Coronary artery (tissue), 2 donors: ENCODE data around the gene POLRMT.
A peak's percentile ranks its signal among the peaks of the same experiment; 100 is the strongest.
"Not testable (repeated sequence)": the region's sequence is repeated elsewhere in the genome, so short reads cannot be mapped to it uniquely, and the experiment has no call there.

ENCODE experiments used
- DNase-seq: peaks from one replicate; pipeline ENCODE4 v3.0.0-alpha.2; 2017; ENCODE audit warnings: low spot score
- H3K27ac ChIP-seq, 2 donors: fragments of 200-600 bp; sonication (generic); one replicate each; pipeline ENCODE4 v1.5.1; 2016 to 2019
- H3K4me3 ChIP-seq: fragments of 200-600 bp; sonication (generic); 2 replicates; pipeline ENCODE4 v1.5.1; 2016; ENCODE audit warnings: mild to moderate bottlenecking, moderate library complexity
- TF ChIP-seq, protein P1 (sequence below): fragments of 200-600 bp; sonication (generic); IDR thresholded peaks from one replicate; pipeline ENCODE4 v1.5.1; 2019; ENCODE audit warnings: antibody characterized with exemption

POLRMT gene

DNA sequence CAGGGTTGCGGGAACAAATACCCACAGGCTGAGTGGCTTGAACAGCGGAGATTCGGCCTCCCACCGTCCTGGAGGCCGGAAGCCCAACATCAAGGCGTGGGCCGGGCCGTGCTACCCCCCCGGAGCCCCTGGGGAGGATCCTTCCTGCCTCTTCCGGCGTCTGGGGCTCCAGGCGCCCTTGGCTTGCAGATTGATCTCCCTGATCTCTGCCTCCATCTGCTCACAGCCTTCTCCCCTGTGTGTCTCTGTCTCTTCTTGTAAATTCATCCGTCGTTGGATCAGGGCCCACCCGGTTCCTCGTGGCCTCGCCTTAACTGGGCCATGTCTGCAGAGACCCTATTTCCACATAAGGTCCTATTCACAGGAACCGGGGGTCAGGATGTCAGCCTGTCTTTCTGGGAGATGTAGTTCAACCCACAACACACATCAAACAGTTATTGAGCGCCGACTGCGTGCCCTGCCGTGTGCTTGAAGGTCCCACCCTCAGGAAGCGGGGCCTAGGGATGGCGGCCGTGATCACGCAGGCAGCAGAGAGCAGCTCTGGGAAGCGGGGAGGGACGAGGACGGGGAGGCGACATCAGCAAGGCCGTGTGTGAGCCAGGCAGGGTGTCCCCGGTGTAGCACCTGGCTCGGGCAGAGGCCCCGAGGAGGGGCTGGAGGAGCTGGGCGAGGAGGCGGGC lies 22.4 kb downstream of the POLRMT start:
- peak overlapping the region; percentile 48 for H3K4me3 ChIP-seq
- TF ChIP-seq, protein P1, sequence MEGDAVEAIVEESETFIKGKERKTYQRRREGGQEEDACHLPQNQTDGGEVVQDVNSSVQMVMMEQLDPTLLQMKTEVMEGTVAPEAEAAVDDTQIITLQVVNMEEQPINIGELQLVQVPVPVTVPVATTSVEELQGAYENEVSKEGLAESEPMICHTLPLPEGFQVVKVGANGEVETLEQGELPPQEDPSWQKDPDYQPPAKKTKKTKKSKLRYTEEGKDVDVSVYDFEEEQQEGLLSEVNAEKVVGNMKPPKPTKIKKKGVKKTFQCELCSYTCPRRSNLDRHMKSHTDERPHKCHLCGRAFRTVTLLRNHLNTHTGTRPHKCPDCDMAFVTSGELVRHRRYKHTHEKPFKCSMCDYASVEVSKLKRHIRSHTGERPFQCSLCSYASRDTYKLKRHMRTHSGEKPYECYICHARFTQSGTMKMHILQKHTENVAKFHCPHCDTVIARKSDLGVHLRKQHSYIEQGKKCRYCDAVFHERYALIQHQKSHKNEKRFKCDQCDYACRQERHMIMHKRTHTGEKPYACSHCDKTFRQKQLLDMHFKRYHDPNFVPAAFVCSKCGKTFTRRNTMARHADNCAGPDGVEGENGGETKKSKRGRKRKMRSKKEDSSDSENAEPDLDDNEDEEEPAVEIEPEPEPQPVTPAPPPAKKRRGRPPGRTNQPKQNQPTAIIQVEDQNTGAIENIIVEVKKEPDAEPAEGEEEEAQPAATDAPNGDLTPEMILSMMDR = no peak
- DNase-seq = no peak
- H3K27ac ChIP-seq = peak overlapping the region in 1 of 2 donors; percentile 54

DNA sequence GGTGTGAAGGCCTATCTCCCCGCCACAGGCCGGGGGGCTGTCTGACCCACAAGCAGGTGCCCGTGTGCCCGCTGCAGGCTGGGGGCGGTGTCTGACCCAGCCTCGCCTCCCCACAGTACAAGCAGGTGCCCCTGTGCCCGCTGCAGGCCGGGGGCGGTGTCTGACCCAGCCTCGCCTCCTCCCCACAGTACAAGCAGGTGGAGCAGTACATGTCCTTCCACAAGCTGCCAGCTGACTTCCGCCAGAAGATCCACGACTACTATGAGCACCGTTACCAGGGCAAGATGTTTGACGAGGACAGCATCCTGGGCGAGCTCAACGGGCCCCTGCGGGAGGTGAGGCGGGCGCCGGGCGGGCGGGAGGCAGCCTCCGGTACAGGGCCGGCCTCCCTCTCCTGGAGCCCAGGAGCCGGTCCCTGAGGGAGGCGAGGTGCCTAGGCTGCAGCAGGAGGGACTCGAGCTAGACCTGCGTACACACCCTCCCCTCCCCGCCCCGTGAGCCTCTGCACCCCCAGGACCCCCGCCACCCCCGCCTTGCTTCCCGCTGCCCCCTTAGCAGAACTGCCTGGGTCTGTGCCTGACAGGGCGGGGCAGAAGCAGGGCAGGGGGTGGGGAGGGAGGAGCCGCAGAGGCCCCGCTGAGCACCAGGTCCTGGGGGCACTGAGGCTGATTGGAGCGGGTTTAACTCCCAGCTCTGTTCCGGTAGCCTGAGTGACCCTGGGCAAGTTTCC lies 23.1 kb downstream of the POLRMT start:
- TF ChIP-seq, protein P1 = no peak
- Histone ChIP-seq H3K4me3 (peak overlapping the region; percentile 48), H3K27ac (peak overlapping the region in 1 of 2 donors; percentile 54)
- DNase-seq = no peak

DNA sequence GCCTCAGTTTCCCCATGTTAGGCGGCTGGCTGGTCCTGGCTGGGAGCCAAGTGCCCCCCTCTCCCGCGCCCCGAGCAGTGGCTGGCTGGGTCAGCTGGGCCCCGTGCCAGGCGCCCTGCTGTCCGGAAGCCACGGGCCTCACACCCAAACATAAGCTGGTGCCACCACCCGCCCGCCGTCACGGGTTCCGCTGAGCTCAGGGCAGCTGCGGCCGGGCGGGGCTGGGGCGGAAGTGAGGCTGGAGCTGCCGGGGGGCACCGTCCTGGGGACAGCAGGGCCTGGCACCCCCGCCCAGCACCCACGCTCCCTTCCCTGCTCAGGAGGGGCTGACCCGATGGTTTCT lies 24.4 kb downstream of the POLRMT start:
- TF ChIP-seq, protein P1 = no peak
- no peak overlapping the region for H3K4me3 ChIP-seq
- H3K27ac ChIP-seq = peak overlapping the region in 1 of 2 donors; percentile 32
- DNase-seq = no peak

DNA sequence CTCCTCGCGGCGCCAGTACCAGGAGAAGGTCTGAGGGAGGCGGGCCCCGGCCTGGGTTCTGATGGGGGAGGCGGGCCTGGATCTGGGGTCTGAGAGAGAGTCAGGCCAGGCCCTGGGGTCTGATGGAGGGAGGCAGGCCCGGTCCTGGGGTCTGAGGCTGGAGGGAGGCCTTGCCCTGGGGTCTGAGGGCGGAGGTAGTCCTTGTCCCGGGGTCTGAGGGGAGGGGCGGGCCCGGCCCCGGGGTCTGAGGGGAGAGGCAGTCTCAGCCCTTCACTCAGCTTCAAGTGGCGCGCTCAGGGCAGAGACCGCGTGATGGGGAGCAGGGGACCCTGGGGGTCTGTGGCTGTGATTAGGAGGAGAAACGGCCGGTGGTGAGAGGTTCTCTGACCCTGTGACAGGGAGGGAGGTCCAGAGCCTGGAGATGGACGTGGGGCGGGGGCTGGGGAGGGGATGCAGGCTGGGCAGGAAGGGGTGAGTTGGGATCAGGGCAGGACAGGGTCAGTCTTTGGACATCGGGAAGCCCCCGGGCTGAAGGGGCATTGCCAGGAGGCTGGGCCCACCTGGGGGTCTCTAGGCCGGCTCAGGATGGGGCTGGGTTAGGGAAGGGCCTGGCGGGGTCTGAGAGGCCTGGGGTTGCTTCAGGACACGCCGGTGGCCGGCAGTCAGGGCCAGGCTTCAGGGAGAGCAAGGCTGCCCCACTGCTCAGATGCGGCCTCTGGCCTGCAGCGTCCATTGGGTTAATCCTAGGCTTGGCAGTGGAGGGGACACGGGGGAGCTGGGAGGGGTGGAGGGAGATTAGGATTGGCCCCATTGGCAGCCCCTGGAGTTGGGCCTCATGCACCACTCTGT lies 25.0 kb downstream of the POLRMT start:
- TF ChIP-seq, protein P1 = no peak
- H3K27ac ChIP-seq = no peak overlapping the region
- no peak overlapping the region for H3K4me3 ChIP-seq
- DNase-seq = no peak

DNA sequence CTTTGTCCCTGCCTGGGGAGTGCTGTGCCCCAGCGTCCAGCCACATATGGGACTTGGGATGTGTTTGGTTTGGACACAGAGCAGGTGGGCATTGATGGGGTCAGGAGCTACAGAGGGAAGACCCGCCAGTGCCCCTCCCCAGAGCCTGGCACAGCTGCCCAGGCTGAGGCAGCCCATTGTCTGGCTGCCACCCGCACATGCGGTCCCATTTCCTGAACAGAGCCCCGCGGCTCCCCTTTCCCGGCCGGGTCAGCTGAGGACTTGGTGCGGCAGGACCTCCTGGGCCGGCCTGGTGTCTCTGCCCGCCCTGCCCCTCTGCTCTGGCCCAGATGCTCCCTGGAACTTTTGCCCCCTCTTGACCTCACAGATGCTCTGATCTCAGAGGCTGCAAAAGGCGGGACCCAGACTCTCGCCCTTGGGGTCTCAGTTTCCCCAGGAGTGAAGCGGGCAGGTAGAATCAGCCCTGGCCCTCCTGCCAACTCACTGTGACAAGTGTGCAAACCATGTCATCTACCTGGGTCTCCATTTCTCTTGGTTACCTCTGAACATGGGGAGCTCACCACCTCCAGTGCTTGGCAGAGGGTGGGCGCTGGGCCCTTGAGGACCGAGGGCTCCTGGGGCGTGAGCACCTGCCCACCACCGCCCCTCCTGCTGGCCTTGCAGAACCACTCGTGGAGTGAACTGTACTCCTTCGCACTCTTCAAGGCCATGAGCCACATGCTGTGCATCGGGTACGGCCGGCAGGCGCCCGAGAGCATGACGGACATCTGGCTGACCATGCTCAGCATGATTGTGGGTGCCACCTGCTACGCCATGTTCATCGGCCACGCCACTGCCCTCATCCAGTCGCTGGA lies 25.8 kb downstream of the POLRMT start:
- no peak overlapping the region for H3K4me3 ChIP-seq
- no peak overlapping the region for H3K27ac ChIP-seq
- TF ChIP-seq, protein P1 = no peak
- no peak for DNase-seq

DNA sequence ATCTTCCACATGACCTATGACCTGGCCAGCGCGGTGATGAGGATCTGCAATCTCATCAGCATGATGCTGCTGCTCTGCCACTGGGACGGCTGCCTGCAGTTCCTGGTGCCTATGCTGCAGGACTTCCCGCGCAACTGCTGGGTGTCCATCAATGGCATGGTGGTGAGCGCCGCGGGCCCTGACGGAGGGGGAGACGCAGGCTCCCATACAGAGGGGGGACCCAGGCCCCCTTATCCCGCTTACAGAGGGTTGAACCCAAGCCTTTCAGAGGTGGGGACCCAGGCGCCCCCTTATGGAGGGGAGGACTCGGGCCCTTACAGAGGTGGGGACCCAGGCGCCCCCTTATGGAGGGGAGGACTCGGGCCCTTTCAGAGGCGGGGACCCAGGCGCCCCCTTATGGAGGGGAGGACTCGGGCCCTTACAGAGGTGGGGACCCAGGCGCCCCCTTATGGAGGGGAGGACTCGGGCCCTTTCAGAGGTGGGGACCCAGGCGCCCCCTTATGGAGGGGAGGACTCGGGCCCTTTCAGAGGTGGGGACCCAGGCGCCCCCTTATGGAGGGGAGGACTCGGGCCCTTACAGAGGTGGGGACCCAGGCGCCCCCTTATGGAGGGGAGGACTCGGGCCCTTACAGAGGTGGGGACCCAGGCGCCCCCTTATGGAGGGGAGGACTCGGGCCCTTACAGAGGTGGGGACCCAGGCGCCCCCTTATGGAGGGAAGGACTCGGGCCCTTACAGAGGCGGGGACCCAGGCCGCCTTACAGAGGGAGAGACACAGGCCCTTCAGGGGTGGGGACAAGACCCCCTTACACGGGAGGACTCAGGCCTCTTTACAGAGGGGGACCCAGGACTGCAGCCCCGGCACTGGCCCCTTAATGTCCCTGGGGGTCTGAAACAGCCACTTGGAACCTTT lies 28.0 kb downstream of the POLRMT start:
- not testable (repeated sequence) for DNase-seq, H3K27ac ChIP-seq, H3K4me3 ChIP-seq
